Tibial nerve (tissue), 3 donors: ENCODE measurements around the gene CHRNA4.

Source experiments
- CTCF ChIP-seq, 5 experiments: fragments of 200-600 bp in 3 of 5; fragments of 450-650 bp in 2 of 5; sonication (generic) in 3 of 5; IDR thresholded peaks; one replicate each; pipeline ENCODE4 v1.5.1; 2016 to 2019; ENCODE audit warnings: antibody characterized with exemption in 5 of 5, mild to moderate bottlenecking in 3 of 5, moderate library complexity in 2 of 5
- POLR2A ChIP-seq, 2 donors: fragments of 450-650 bp; IDR thresholded peaks; one replicate each; pipeline ENCODE4 v1.6.1; 2017; ENCODE audit warnings: antibody characterized with exemption in 2 of 2, mild to moderate bottlenecking in 2 of 2, moderate library complexity in 2 of 2

- TF ChIP-seq CTCF (IDR thresholded peaks at IDR 0.05) (no peak), POLR2A (IDR thresholded peaks at IDR 0.05) (no peak)
These were observed 15.6 kb downstream of the CHRNA4 start for GRCh38 chr20:63345328-63346100.
